Measurements from ENCODE around the gene BST2.

Gene BST2

GRCh38 chr19:17358395-17358794, 47.0 kb downstream of the BST2 start:
- in situ Hi-C loops (cut with MboI; ENCODE audit: low sequenced_read_pairs, unreplicated experiment) = no loop called here
- no peak for DNase-seq (ENCODE audit: low spot score)
- TF ChIP-seq CTCF (IDR thresholded peaks at IDR 0.05; ENCODE audit: borderline replicate concordance, control extremely low read depth, extremely low read depth, insufficient read depth, missing control alignments) = no peak

GRCh38 chr19:17357724-17358123, 47.7 kb downstream of the BST2 start:
- TF ChIP-seq CTCF (IDR thresholded peaks at IDR 0.05; ENCODE audit: borderline replicate concordance, control extremely low read depth, extremely low read depth, insufficient read depth, missing control alignments) = no peak
- no peak for DNase-seq (ENCODE audit: low spot score)
- in situ Hi-C loops (cut with MboI; ENCODE audit: low sequenced_read_pairs, unreplicated experiment) = no loop called here

GRCh38 chr19:17357078-17357666, 48.3 kb downstream of the BST2 start:
- in situ Hi-C loops (cut with MboI; ENCODE audit: low sequenced_read_pairs, unreplicated experiment) = no loop called here
- TF ChIP-seq CTCF (IDR thresholded peaks at IDR 0.05; ENCODE audit: borderline replicate concordance, control extremely low read depth, extremely low read depth, insufficient read depth, missing control alignments) = no peak
- DNase-seq (ENCODE audit: low spot score) = no peak

- DNase-seq (ENCODE audit: low spot score) = no peak
- no peak for TF ChIP-seq CTCF (IDR thresholded peaks at IDR 0.05; ENCODE audit: borderline replicate concordance, control extremely low read depth, extremely low read depth, insufficient read depth, missing control alignments)
- in situ Hi-C loops (cut with MboI; ENCODE audit: low sequenced_read_pairs, unreplicated experiment) = no loop called here
Observed at GRCh38 chr19:17353386-17353785, 52.0 kb downstream of the BST2 start.
